Trophoblast cell (in vitro differentiated cells and primary cell): ENCODE results near the gene ETHE1.

Source experiments
- DNase-seq, 2 donors: peaks; one replicate each; pipeline ENCODE4 v3.0.0-alpha.2; 2016
- H2AFZ ChIP-seq: 2 replicates; pipeline ENCODE4 v1.6.1; 2013; ENCODE audit warnings: low read length, moderate library complexity, mild to moderate bottlenecking; ENCODE audit not compliant: insufficient read depth, poor library complexity
- H2AK5ac ChIP-seq: 2 replicates; pipeline ENCODE4 v1.6.1; 2013; ENCODE audit warnings: mild to moderate bottlenecking, low read length
- H2BK120ac ChIP-seq: 2 replicates; pipeline ENCODE4 v1.6.1; 2013; ENCODE audit warnings: low read length, mild to moderate bottlenecking, moderate library complexity; ENCODE audit not compliant: insufficient read depth, poor library complexity
- H2BK12ac ChIP-seq: 2 replicates; pipeline ENCODE4 v1.6.1; 2013; ENCODE audit warnings: mild to moderate bottlenecking, low read length, moderate library complexity
- H2BK5ac ChIP-seq: 2 replicates; pipeline ENCODE4 v1.6.1; 2013; ENCODE audit warnings: low read length, low read depth, moderate library complexity, mild to moderate bottlenecking; ENCODE audit not compliant: poor library complexity
- H3K14ac ChIP-seq: 2 replicates; pipeline ENCODE4 v1.6.1; 2013; ENCODE audit warnings: mild to moderate bottlenecking, low read length
- H3K18ac ChIP-seq: 2 replicates; pipeline ENCODE4 v1.6.1; 2013; ENCODE audit warnings: mild to moderate bottlenecking, low read length
- H3K23ac ChIP-seq: 2 replicates; pipeline ENCODE4 v1.6.1; 2013; ENCODE audit warnings: low read length
- H3K27ac ChIP-seq: 2 replicates; pipeline ENCODE4 v1.5.1; 2013; ENCODE audit warnings: low read depth, mild to moderate bottlenecking, inconsistent platforms, low read length, moderate library complexity
- H3K27me3 ChIP-seq: 2 replicates; pipeline ENCODE4 v1.6.1; 2013; ENCODE audit warnings: inconsistent platforms, mild to moderate bottlenecking, low read length, moderate library complexity; ENCODE audit not compliant: insufficient read depth
- H3K36me3 ChIP-seq, 2 experiments: 1 replicate in 1 of 2; 2 replicates in 1 of 2; pipeline ENCODE4 v1.6.1; 2013; ENCODE audit warnings: low read length in 2 of 2, mild to moderate bottlenecking in 2 of 2, moderate library complexity in 1 of 2; ENCODE audit not compliant: insufficient read depth in 2 of 2, control insufficient read depth in 1 of 2
- H3K4ac ChIP-seq: 2 replicates; pipeline ENCODE4 v1.6.1; 2013; ENCODE audit warnings: low read depth, mild to moderate bottlenecking, low read length, moderate library complexity
- H3K4me1 ChIP-seq, 2 experiments: 1 replicate in 1 of 2; 2 replicates in 1 of 2; pipeline ENCODE4 v1.6.1; 2013; ENCODE audit warnings: low read length in 2 of 2, mild to moderate bottlenecking in 2 of 2, moderate library complexity in 1 of 2; ENCODE audit not compliant: insufficient read depth in 2 of 2, control insufficient read depth in 1 of 2
- H3K4me2 ChIP-seq: 2 replicates; pipeline ENCODE4 v1.6.1; 2013; ENCODE audit warnings: inconsistent platforms, mild to moderate bottlenecking, low read length, moderate library complexity
- H3K4me3 ChIP-seq: 2 replicates; pipeline ENCODE4 v1.5.1; 2013; ENCODE audit warnings: mild to moderate bottlenecking, low read depth, low read length, inconsistent platforms
- H3K79me1 ChIP-seq: one replicate; pipeline ENCODE4 v1.6.1; 2013; ENCODE audit warnings: low read length
- H3K79me2 ChIP-seq: 2 replicates; pipeline ENCODE4 v1.6.1; 2013; ENCODE audit warnings: low read length, mild to moderate bottlenecking; ENCODE audit not compliant: control insufficient read depth, insufficient read depth, poor library complexity
- H3K9ac ChIP-seq: 2 replicates; pipeline ENCODE4 v1.6.1; 2013; ENCODE audit warnings: mild to moderate bottlenecking, low read length
- H3K9me3 ChIP-seq: 2 replicates; pipeline ENCODE4 v1.6.1; 2013; ENCODE audit warnings: low read depth, mild to moderate bottlenecking, control low read depth, inconsistent platforms, low read length; ENCODE audit not compliant: insufficient read depth
- H4K12ac ChIP-seq: 2 replicates; pipeline ENCODE4 v1.6.1; 2013; ENCODE audit warnings: low read depth, mild to moderate bottlenecking, low read length, moderate library complexity
- H4K8ac ChIP-seq: 2 replicates; pipeline ENCODE4 v1.6.1; 2013; ENCODE audit warnings: low read depth, mild to moderate bottlenecking, low read length, moderate library complexity
- H4K91ac ChIP-seq: one replicate; pipeline ENCODE4 v1.6.1; 2013; ENCODE audit warnings: low read depth, mild to moderate bottlenecking, low read length, moderate library complexity
- WGBS: extraction: QIAGEN DNeasy Blood & Tissue Kit; methylation state at CpG from one replicate; pipeline ENCODE4 v1.1.7; 2013; ENCODE audit warnings: missing lambda C conversion rate; ENCODE audit not compliant: insufficient read length, insufficient coverage; ENCODE audit errors: extremely low coverage; 5-methylcytosine and 5-hydroxymethylcytosine counted together

The ETHE1 gene

DNA sequence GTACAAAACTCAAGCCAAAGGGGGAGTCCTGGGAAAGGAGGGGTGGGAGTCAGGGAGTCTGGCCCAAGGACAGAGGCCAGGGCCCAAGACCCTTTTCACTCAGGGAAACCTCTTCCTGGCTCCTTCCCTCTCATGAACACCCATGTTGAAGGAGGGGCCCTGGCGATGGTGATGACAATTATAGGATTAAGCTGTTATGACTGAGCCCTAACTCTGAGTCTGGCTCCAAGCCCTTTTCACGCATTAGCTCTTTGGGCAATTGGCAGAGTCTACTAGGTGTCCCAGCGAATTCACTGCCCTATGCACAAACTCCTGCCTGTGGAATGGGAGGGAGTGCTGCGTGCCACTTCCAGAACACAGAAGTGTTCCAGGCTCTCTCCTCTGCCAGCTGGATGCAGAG, 26.7 kb upstream of the ETHE1 start:
- H3K4me2 ChIP-seq, result no peak overlapping the region
- H3K27me3 ChIP-seq, result no peaks in the 10 kb centered on the region
- H3K4ac ChIP-seq, result no peak overlapping the region
- H2BK12ac ChIP-seq, result no peak overlapping the region
- no peak overlapping the region for H2AK5ac ChIP-seq
- H3K23ac ChIP-seq, result no peak overlapping the region
- H3K4me3 ChIP-seq, result no peak overlapping the region
- no peak overlapping the region for H3K9ac ChIP-seq
- no peak for DNase-seq
- H3K27ac ChIP-seq, result no peak overlapping the region
- H2AFZ ChIP-seq, result no peak overlapping the region
- no peak overlapping the region for H4K91ac ChIP-seq
- no peak overlapping the region for H3K18ac ChIP-seq
- H3K14ac ChIP-seq, result no peak overlapping the region
- no peak overlapping the region for H4K8ac ChIP-seq
- no peak overlapping the region for H2BK120ac ChIP-seq
- no peaks in the 10 kb centered on the region for H3K9me3 ChIP-seq
- H3K4me1 ChIP-seq, result no peaks in the 10 kb centered on the region
- peaks cover 45 to 58% of the 10 kb centered on the region in 2 experiments for H3K36me3 ChIP-seq
- no peaks in the 10 kb centered on the region for H3K79me1 ChIP-seq
- no CpG with 5 or more reads among the region's 4 CpGs for WGBS
- H4K12ac ChIP-seq, result no peak overlapping the region
- no peak overlapping the region for H2BK5ac ChIP-seq
- no peaks in the 10 kb centered on the region for H3K79me2 ChIP-seq

DNA sequence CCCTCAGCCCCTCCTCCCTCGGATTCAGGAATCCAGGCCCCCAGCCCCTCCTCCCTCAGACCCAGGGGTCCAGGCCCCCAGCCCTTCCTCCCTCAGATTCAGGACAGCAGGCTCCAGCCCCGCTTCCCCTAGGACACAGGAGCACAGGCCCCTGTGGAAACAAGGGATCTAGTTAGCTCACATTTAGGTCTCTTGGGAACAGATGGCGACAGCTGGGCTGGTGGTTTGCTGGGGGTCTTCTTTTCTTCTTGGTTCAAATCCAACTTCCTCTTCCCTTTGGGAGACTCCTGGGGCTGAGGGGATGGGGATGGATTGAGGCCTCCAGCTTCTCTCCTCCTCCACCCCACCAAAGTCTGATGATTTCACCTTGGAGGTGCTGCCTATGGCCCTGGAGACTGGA, 25.6 kb upstream of the ETHE1 start:
- Histone ChIP-seq H4K8ac (no peak overlapping the region), H3K14ac (no peak overlapping the region), H3K4me3 (no peak overlapping the region), H3K4me1 (no peaks in the 10 kb centered on the region), H3K23ac (no peak overlapping the region), H4K12ac (no peak overlapping the region), H3K4me2 (no peak overlapping the region), H2BK120ac (no peak overlapping the region), H2BK12ac (no peak overlapping the region), H4K91ac (no peak overlapping the region), H2AK5ac (no peak overlapping the region), H3K27ac (no peak overlapping the region), H3K9ac (no peak overlapping the region), H3K36me3 (peaks cover 43 to 56% of the 10 kb centered on the region in 2 experiments), H2AFZ (no peak overlapping the region), H3K18ac (no peak overlapping the region), H3K27me3 (no peaks in the 10 kb centered on the region), H2BK5ac (no peak overlapping the region), H3K79me2 (no peaks in the 10 kb centered on the region), H3K4ac (no peak overlapping the region), H3K9me3 (no peaks in the 10 kb centered on the region), H3K79me1 (no peaks in the 10 kb centered on the region)
- whole genome bisulfite sequencing, result no CpG with 5 or more reads among the region's 3 CpGs
- DNase-seq, result no peak

- H3K27me3 ChIP-seq, result no peaks in the 10 kb centered on the region
- H3K36me3 ChIP-seq, result peaks cover 43 to 57% of the 10 kb centered on the region in 2 experiments
- H3K18ac ChIP-seq, result no peak overlapping the region
- no peak overlapping the region for H3K14ac ChIP-seq
- no peak overlapping the region for H2AK5ac ChIP-seq
- H3K4ac ChIP-seq, result no peak overlapping the region
- H2AFZ ChIP-seq, result no peak overlapping the region
- H4K91ac ChIP-seq, result no peak overlapping the region
- H4K12ac ChIP-seq, result no peak overlapping the region
- no peak overlapping the region for H2BK120ac ChIP-seq
- H3K9me3 ChIP-seq, result no peaks in the 10 kb centered on the region
- H3K4me2 ChIP-seq, result no peak overlapping the region
- no peaks in the 10 kb centered on the region for H3K79me2 ChIP-seq
- no peak overlapping the region for H3K27ac ChIP-seq
- no peak overlapping the region for H2BK12ac ChIP-seq
- H3K4me3 ChIP-seq, result no peak overlapping the region
- no peak overlapping the region for H3K23ac ChIP-seq
- H3K79me1 ChIP-seq, result no peaks in the 10 kb centered on the region
- no CpG with 5 or more reads among the region's 3 CpGs for WGBS
- H2BK5ac ChIP-seq, result no peak overlapping the region
- no peak overlapping the region for H4K8ac ChIP-seq
- H3K9ac ChIP-seq, result no peak overlapping the region
- no peak for DNase-seq
- H3K4me1 ChIP-seq, result no peaks in the 10 kb centered on the region
Observed at GRCh38 chr19:43552198-43552450, 25.1 kb upstream of the ETHE1 start.

GRCh38 chr19:43551399-43552197, 24.6 kb upstream of the ETHE1 start:
- Histone ChIP-seq H2BK12ac (no peak overlapping the region), H3K14ac (no peak overlapping the region), H2AK5ac (no peak overlapping the region), H3K4me2 (no peak overlapping the region), H3K9ac (no peak overlapping the region), H2BK5ac (no peak overlapping the region), H3K4ac (no peak overlapping the region), H3K79me2 (no peaks in the 10 kb centered on the region), H3K36me3 (peaks cover 46 to 62% of the 10 kb centered on the region in 2 experiments), H2BK120ac (no peak overlapping the region), H3K4me3 (no peak overlapping the region), H4K12ac (no peak overlapping the region), H3K27ac (no peak overlapping the region), H3K27me3 (no peaks in the 10 kb centered on the region), H4K8ac (no peak overlapping the region), H3K4me1 (no peaks in the 10 kb centered on the region), H3K79me1 (no peaks in the 10 kb centered on the region), H3K23ac (no peak overlapping the region), H3K18ac (no peak overlapping the region), H4K91ac (no peak overlapping the region), H3K9me3 (no peaks in the 10 kb centered on the region), H2AFZ (no peak overlapping the region)
- no CpG with 5 or more reads among the region's 23 CpGs for WGBS
- DNase-seq, result no peak
